HCT116 (cell line): Measurements from ENCODE around the gene ADORA1. TPM values are rescaled to one million over a fixed set of nuclear protein-coding genes. Genes with fewer than 3 reads are reported as not detected.

Source experiments
- ATAC-seq: fragments of 200-7000 bp; cut with Tn5 transposase; 2 replicates; pipeline ENCODE4 v1.9.1; 2020; ENCODE audit warnings: mild to moderate bottlenecking, moderate library complexity
- BruUV-seq: library from RNA; stranded (reverse); fragments of 400-500 nt; replicated peaks from 2 replicates; lab custom pipeline; 2021; lab: Mats Ljungman, UMichigan
- CTCF ChIA-PET: fragments of 300-600 bp; sonication (Branson Sonifier 250); formaldehyde crosslinking; loops from one replicate; lab custom pipeline; 2021; ENCODE audit warnings: antibody characterized with exemption; lab: Charles Lee
- POLR2A ChIA-PET: fragments of 300-600, 350-600 bp; sonication (Branson Sonifier 250); formaldehyde crosslinking; loops from one replicate; lab custom pipeline; 2021; ENCODE audit warnings: antibody characterized with exemption; lab: Charles Lee
- RAD21 ChIA-PET, 2 experiments: fragments of 300-600 bp; sonication (Branson Sonifier 250); formaldehyde crosslinking; loops; one replicate each; lab custom pipeline; 2023; ENCODE audit warnings: low total read pairs in 2 of 2; ENCODE audit not compliant: uncharacterized antibody in 2 of 2, unreplicated experiment in 2 of 2, low non-redundant PET in 1 of 2; lab: Charles Lee
- DNase-seq: peaks from one replicate; pipeline ENCODE4 v3.0.0-alpha.2; 2010; ENCODE audit warnings: low read depth, low spot score
- H2AFZ ChIP-seq: fragments of 200-600 bp; shearing (Covaris generic), sonication (generic); 2 replicates; pipeline ENCODE4 v1.6.1; 2017; ENCODE audit warnings: low read depth, mixed run types, mixed read lengths, antibody characterized with exemption, low read length; ENCODE audit not compliant: poor library complexity, severe bottlenecking
- H3K27ac ChIP-seq: 2 replicates; pipeline ENCODE4 v1.5.1; 2012; ENCODE audit warnings: low read depth, low read length
- H3K27me3 ChIP-seq: fragments of 200-600 bp; sonication (generic); 2 replicates; pipeline ENCODE4 v1.6.1; 2016; ENCODE audit warnings: mixed run types, low read length, mixed read lengths; ENCODE audit not compliant: insufficient read depth
- H3K36me3 ChIP-seq, 2 experiments: fragments of 200-500 bp in 1 of 2; fragments of 200-600 bp in 1 of 2; sonication (Bioruptor generic) in 1 of 2; sonication (generic) in 1 of 2; 2 replicates each; pipeline versions ENCODE4 v1.5.1 to v1.6.1; 2014 to 2016; ENCODE audit warnings: low read length in 2 of 2, inconsistent platforms in 1 of 2, mixed read lengths in 1 of 2, mixed run types in 1 of 2; ENCODE audit not compliant: insufficient read depth in 2 of 2, control insufficient read depth in 1 of 2
- H3K4me1 ChIP-seq, 2 experiments: fragments of 200-600 bp in 1 of 2; sonication (generic) in 1 of 2; 2 replicates each; pipeline versions ENCODE4 v1.5.1 to v1.6.1; 2012 to 2017; ENCODE audit warnings: low read length in 2 of 2, inconsistent platforms in 1 of 2, mild to moderate bottlenecking in 1 of 2, mixed read lengths in 1 of 2, mixed run types in 1 of 2, moderate library complexity in 1 of 2; ENCODE audit not compliant: insufficient read depth in 2 of 2, control insufficient read depth in 1 of 2
- H3K4me2 ChIP-seq: fragments of 200-600 bp; sonication (generic); 2 replicates; pipeline ENCODE4 v1.6.1; 2017; ENCODE audit warnings: mixed run types, low read length, mixed read lengths
- H3K4me3 ChIP-seq, 2 experiments: fragments of 200-600 bp in 1 of 2; sonication (generic) in 1 of 2; replicated peaks in 1 of 2; 2 replicates each; pipeline ENCODE4 v1.5.1; 2011 to 2016; ENCODE audit warnings: low read length in 2 of 2, control low read depth in 1 of 2, low read depth in 1 of 2, mild to moderate bottlenecking in 1 of 2, mixed read lengths in 1 of 2, mixed run types in 1 of 2
- H3K79me2 ChIP-seq: fragments of 200-600 bp; sonication (generic); 2 replicates; pipeline ENCODE4 v1.6.1; 2017; ENCODE audit warnings: mild to moderate bottlenecking, mixed run types, low read length, moderate library complexity, mixed read lengths; ENCODE audit not compliant: insufficient read depth
- H3K9ac ChIP-seq: fragments of 200-600 bp; sonication (generic); 2 replicates; pipeline ENCODE4 v1.6.1; 2016; ENCODE audit warnings: low read length, mixed read lengths
- H3K9me2 ChIP-seq: fragments of 200-600 bp; sonication (generic), shearing (Covaris generic); 2 replicates; pipeline ENCODE4 v1.6.1; 2017; ENCODE audit warnings: mixed run types, mild to moderate bottlenecking, moderate library complexity; ENCODE audit not compliant: insufficient read depth
- H3K9me3 ChIP-seq, 2 experiments: fragments of 200-500 bp in 1 of 2; fragments of 200-600 bp in 1 of 2; sonication (Bioruptor generic) in 1 of 2; sonication (generic) in 1 of 2; 2 replicates each; pipeline ENCODE4 v1.6.1; 2014 to 2017; ENCODE audit warnings: low read length in 2 of 2, mixed read lengths in 2 of 2, inconsistent platforms in 1 of 2, low read depth in 1 of 2, mild to moderate bottlenecking in 1 of 2, mixed run types in 1 of 2, moderate library complexity in 1 of 2; ENCODE audit not compliant: control insufficient read depth in 1 of 2, insufficient read depth in 1 of 2
- H4K20me1 ChIP-seq: fragments of 200-600 bp; sonication (generic), shearing (Covaris generic); 2 replicates; pipeline ENCODE4 v1.6.1; 2017; ENCODE audit warnings: mixed run types, mild to moderate bottlenecking, moderate library complexity; ENCODE audit not compliant: insufficient read depth
- CBX3 ChIP-seq: IDR thresholded peaks from 2 replicates; pipeline ENCODE4 v1.6.1; 2012; ENCODE audit warnings: low read depth
- CTCF ChIP-seq, 3 experiments: fragments of 200-600 bp in 1 of 3; sonication (generic) in 1 of 3; IDR thresholded peaks in 2 of 3; conservative IDR thresholded peaks in 1 of 3; 2 replicates each; pipeline ENCODE4 v1.5.1; 2012 to 2017; ENCODE audit warnings: low read depth in 2 of 3, low read length in 2 of 3, antibody characterized with exemption in 1 of 3, borderline replicate concordance in 1 of 3, control low read depth in 1 of 3, mild to moderate bottlenecking in 1 of 3, mixed read lengths in 1 of 3, mixed run types in 1 of 3, moderate library complexity in 1 of 3; ENCODE audit not compliant: insufficient read depth in 1 of 3
- EGR1 ChIP-seq: IDR thresholded peaks from 2 replicates; pipeline ENCODE4 v1.6.1; 2012; ENCODE audit warnings: low read depth
- ELF1 ChIP-seq: IDR thresholded peaks from 2 replicates; pipeline ENCODE4 v1.6.1; 2012; ENCODE audit warnings: low read depth, borderline replicate concordance
- EZH2 ChIP-seq: fragments of 200-600 bp; sonication (generic); IDR thresholded peaks from 2 replicates; pipeline ENCODE4 v1.6.1; 2017; ENCODE audit warnings: antibody characterized with exemption, mixed run types
- FOSL1 ChIP-seq: IDR thresholded peaks from 2 replicates; pipeline ENCODE4 v1.6.1; 2012; ENCODE audit warnings: low read depth
- JUND ChIP-seq: IDR thresholded peaks from 2 replicates; pipeline ENCODE4 v1.6.1; 2012
- MAX ChIP-seq: IDR thresholded peaks from 2 replicates; pipeline ENCODE4 v1.6.1; 2012
- POLR2A ChIP-seq: IDR thresholded peaks from 2 replicates; pipeline ENCODE4 v1.7.0; 2011; ENCODE audit warnings: borderline replicate concordance; ENCODE audit not compliant: insufficient read depth, insufficient read length; ENCODE audit errors: extremely low read depth
- POLR2AphosphoS5 ChIP-seq: IDR thresholded peaks from 2 replicates; pipeline ENCODE4 v1.6.1; 2011; ENCODE audit warnings: mild to moderate bottlenecking, low read depth, low read length, moderate library complexity
- RAD21 ChIP-seq: IDR thresholded peaks from 2 replicates; pipeline ENCODE4 v1.6.1; 2012; ENCODE audit warnings: low read depth, mild to moderate bottlenecking
- SIN3A ChIP-seq: IDR thresholded peaks from 2 replicates; pipeline ENCODE4 v1.6.1; 2012; ENCODE audit warnings: low read depth
- SP1 ChIP-seq: IDR thresholded peaks from 2 replicates; pipeline ENCODE4 v1.6.1; 2012; ENCODE audit warnings: low read depth
- SRF ChIP-seq: IDR thresholded peaks from 2 replicates; pipeline ENCODE4 v1.6.1; 2012; ENCODE audit warnings: low read depth
- YY1 ChIP-seq: IDR thresholded peaks from 2 replicates; pipeline ENCODE4 v1.6.1; 2011; ENCODE audit warnings: low read length, low read depth, moderate library complexity, mild to moderate bottlenecking; ENCODE audit not compliant: insufficient replicate concordance; ENCODE audit errors: extremely low read depth
- ZFX ChIP-seq: fragments of 450-650 bp; IDR thresholded peaks from 2 replicates; pipeline ENCODE4 v1.6.1; 2017
- intact Hi-C: fragments of 100-400 bp; cut with micrococcal nuclease; formaldehyde crosslinking; loops from 2 replicates; pipeline ENCODE4 v1.10.0; 2022
- total RNA-seq: library from RNA; stranded (reverse); gene quantifications from one replicate; pipeline ENCODE4 v1.2.1, GENCODE V29; 2021; ENCODE audit not compliant: unreplicated experiment

Gene ADORA1
- total RNA-seq, 1 experiment from 2014 or later, result 2.8 TPM

DNA sequence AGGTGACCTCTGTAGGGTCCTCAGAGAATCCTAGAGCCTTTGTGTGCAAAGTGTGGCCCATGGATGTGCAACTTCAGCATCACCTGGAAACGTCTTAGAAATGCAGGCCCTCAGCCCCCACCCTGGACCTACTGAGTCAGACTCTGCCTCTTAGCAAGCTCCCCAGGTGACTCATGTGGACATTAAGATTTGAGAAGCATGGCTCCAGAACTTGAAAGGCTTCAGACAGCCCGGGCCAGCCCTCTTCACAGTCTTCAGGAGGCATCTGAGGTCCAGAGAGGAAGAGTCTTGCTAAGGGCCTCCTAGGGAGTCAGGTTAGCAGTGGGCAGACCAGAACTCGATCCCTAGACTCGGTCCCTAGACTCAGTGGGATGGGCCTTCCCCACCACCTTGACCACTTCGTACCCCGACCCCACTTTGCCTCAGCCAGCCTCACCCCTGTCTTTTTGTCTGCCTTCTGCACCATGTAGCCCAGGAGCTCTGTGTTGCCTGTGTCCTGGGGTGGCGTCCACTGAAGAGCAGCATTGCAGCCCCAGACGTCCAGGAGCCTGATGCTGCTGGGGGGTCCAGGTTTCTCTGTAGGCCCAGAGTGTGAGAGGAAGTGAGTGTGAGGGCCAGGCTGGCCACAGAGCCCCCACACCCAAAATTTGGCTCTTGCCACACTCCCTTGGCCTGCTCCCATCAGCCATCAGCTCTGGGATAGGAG, 43.3 kb downstream of the ADORA1 start:
- Histone ChIP-seq H3K27ac (no peak overlapping the region), H3K27me3 (no peaks in the 10 kb centered on the region), H4K20me1 (no peaks in the 10 kb centered on the region), H3K4me3 (no peak overlapping the region), H3K9me2 (no peaks in the 10 kb centered on the region), H3K4me1 (peaks cover 14 to 64% of the 10 kb centered on the region in 2 experiments; a peak in 3 of 4 replicates), H3K36me3 (no peaks in the 10 kb centered on the region), H3K4me2 (no peak overlapping the region; the same call in 1 of the 2 replicates), H3K9ac (no peak overlapping the region), H2AFZ (no peak overlapping the region), H3K9me3 (no peaks in the 10 kb centered on the region), H3K79me2 (no peaks in the 10 kb centered on the region)
- POLR2A ChIA-PET, result no interaction called here
- intact Hi-C loops, result no loop called here
- DNase-seq (no peak), ATAC-seq (no peak)
- no TSS peak for BruUV-seq
- RAD21 ChIA-PET, result no interaction called here
- CTCF ChIA-PET, result interaction anchor here (0.6 to 4.3 kb wide), 4 partner anchors 23 to 131 kb away, joined by 3 to 43 read pairs (median 24); no protein-coding TSS in a partner anchor
- TF ChIP-seq EGR1 (no peak), CBX3 (no peak), ZFX (no peak), SRF (no peak), JUND (no peak), ELF1 (no peak), YY1 (no peak)

GRCh38 chr1:203171341-203172183, 44.0 kb downstream of the ADORA1 start:
- H4K20me1 ChIP-seq, result no peaks in the 10 kb centered on the region
- no peaks in the 10 kb centered on the region for H3K9me2 ChIP-seq
- H2AFZ ChIP-seq, result no peak overlapping the region
- BruUV-seq, result no TSS peak
- no peaks in the 10 kb centered on the region for H3K9me3 ChIP-seq
- H3K4me3 ChIP-seq, result no peak overlapping the region
- H3K4me1 ChIP-seq, result peaks cover 14 to 67% of the 10 kb centered on the region in 2 experiments; a peak in 3 of 4 replicates
- no peaks in the 10 kb centered on the region for H3K27me3 ChIP-seq
- POLR2A ChIA-PET, result no interaction called here
- intact Hi-C loops, result loop anchor here (1.0 kb wide), 2 partner anchors 53 to 131 kb away; no protein-coding TSS in a partner anchor
- CTCF ChIA-PET, result interaction anchor here (0.7 to 4.3 kb wide), 14 partner anchors 10 to 138 kb away, joined by 3 to 43 read pairs (median 6); partner anchors contain the start of gene ADORA1
- DNase-seq (no peak), ATAC-seq (no peak)
- H3K27ac ChIP-seq, result no peak overlapping the region
- no peak overlapping the region for H3K4me2 ChIP-seq
- no peaks in the 10 kb centered on the region for H3K36me3 ChIP-seq
- RAD21 ChIA-PET, result interaction anchor here (1.0 to 2.4 kb wide), 5 partner anchors 45 to 132 kb away, joined by 4 to 9 read pairs (median 6); no protein-coding TSS in a partner anchor
- H3K9ac ChIP-seq, result no peak overlapping the region
- H3K79me2 ChIP-seq, result no peaks in the 10 kb centered on the region
- TF ChIP-seq RAD21 (no peak), FOSL1 (no peak), JUND (no peak), YY1 (no peak), SP1 (no peak), EGR1 (no peak), ELF1 (no peak), SRF (no peak), POLR2AphosphoS5 (no peak), CTCF (IDR thresholded peaks at IDR 0.05 in 2 of 3, conservative IDR thresholded peaks at IDR 0.05 in 1 of 3; ENCODE audit: borderline replicate concordance in 1 of 3, insufficient read depth in 1 of 3, low read depth in 2 of 3, low read length in 2 of 3) (no peak), POLR2A (no peak), EZH2 (no peak), MAX (no peak), CBX3 (no peak), SIN3A (no peak)
